Measurements from ENCODE around the gene PIAS2.
"Not testable (repeated sequence)": the region's sequence is repeated elsewhere in the genome, so short reads cannot be mapped to it uniquely, and the experiment has no call there.

The PIAS2 gene

DNA sequence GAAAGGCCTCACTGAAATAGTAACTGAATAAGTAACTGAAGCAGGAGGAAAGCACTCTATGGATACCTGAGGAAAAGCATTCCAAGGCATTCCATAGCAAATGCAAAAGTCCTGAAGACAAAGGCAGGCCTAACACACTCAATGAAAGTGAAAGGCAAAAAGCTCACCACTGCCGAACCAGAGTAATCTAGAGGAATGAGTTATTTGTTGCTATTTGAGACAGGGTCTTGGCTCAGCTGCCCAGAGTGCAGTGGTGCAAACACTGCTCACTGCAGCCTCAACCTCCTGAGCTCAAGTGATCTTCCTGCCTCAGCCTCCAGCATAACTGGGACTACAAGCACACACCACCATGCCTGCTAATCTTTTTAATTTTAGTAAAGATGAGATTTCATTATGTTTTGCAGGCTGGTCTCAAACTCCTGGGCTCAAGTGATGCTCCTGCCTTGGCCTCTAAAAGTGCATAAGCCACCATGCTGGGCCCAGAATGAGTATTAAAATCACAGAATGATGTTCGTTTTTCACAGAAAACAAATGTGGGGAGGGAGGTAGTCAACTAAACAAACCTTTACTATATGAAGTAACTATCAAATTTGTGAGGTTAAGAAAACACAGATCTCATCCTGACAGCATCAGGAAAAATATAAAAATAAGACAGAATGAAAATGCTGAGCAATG, 17.9 kb downstream of the PIAS2 start:
- no peak for DNase-seq (ENCODE audit: low read depth)

- no peak for DNase-seq (ENCODE audit: low read depth)
Observed at GRCh38 chr18:46894124-46894523, 23.2 kb downstream of the PIAS2 start.

- DNase-seq (ENCODE audit: low read depth): no peak
Observed at GRCh38 chr18:46893360-46893759, 23.9 kb downstream of the PIAS2 start.

- no peak for DNase-seq (ENCODE audit: low read depth)
Observed at GRCh38 chr18:46892842-46893241, 24.5 kb downstream of the PIAS2 start.

DNA sequence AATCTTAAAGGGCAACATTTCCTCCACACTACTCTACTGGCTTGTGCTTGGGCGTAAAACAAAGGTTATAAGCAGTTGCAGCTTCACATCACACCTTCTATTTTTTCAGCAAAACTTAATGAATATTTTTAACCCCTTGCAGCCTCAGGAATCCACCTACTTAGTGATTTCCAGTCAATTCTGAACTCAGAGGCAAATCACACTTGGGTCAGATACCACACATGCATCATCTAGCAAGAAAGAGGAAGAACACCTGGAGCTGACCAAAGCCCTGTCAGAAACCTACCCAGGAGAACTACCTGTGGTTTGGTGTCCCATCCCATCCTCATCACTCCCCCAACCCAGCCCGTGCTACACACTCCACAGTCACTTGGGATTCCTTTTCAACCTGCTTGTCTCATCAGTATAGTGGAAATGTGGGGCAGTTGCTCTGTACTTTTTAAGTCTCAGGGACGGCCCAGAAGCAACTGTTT, 25.5 kb downstream of the PIAS2 start:
- DNase-seq (ENCODE audit: low read depth): no peak

DNA sequence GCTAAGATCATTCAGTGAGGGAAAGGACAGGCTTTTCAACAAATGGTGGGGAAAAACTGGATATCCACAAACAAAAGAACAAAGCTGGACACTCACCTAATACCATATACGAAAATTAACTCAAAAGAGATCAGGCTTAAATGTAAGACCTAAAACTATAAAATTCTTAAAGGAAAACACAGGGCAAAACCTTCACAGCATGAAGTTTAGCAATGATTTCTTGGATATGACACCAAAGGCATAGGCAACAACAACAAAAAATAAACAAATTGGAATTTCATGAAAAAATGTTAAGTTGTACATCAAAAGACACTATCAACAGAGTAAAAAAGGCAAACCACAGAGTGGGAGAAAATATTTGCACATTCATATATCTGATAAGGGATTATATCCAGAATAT, 28.3 kb downstream of the PIAS2 start:
- no peak for DNase-seq (ENCODE audit: low read depth)

DNA sequence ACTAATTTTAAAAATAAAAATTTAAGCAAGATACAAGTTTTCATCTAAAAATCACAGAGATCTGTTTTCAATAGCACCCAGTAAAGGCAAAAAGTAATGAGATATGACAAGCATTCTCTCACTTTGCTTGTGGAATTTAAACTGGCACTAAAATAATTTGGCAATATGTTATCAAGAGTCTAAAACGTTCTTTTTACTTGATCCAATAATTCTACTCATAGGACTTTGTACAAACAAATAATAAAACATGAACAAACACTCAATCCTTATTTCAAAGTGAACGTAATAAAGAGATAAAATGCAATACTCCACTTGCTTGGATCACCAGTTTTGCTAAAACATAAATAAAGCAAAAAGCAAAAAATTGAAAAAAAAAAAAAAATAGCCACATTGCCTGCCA, 30.4 kb downstream of the PIAS2 start:
- DNase-seq (ENCODE audit: low read depth): no peak

DNA sequence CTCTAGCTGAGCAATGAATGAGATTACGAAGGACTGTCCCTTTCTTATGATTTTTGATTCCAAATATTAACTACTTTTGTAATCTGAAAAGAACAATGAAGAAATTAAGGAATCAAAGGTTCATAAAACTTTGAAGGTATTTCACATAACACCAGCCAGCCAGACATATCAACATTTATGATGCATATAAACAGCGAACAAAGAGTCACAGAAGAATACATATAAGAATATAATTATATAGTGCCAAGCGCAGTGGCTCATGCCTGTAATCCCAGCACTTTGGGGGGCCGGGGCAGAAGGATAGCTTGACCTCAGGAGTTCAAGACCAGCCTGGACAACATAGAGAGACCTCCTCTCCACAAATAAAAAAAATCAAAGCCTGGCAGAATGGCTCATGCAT, 34.1 kb downstream of the PIAS2 start:
- DNase-seq (ENCODE audit: low read depth): no peak

- no peak for DNase-seq (ENCODE audit: low read depth)
Observed at GRCh38 chr18:46877329-46877987, 39.8 kb downstream of the PIAS2 start.

DNA sequence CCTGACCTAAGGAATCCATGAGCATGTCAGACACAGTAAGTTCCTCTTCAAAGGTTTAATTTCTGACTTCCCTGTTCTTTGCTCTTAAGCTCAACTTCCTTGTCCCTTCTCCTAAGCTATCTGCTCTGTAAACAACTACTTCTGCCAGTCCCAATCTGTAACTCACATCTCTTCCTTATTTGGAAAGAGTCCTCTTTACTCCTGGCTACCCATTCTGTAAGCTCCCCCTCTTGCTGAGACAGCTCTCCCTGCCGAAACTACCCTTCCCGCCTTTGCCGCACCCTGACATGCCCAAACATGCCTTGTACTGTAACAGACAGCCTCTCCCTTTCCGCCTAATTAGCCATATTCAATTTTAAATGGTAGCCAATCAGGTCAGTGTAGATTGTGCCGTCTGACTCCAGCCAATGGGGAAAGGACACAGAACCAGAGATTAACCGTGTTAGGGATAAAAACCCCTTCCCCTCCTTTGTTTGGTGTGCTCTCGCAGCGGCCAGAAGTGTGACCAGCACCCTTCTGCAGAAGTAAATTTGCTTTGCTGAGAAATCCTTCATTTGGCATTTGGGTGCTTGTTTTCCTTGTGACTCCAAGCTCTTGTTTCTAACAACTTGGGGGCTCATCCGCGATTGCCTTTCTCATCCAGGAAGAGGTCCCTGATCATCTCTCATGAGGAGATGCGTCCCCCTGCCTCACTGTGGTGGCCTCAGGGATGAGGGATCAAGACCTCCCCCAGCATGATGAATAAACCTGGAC, 49.0 kb downstream of the PIAS2 start:
- DNase-seq (ENCODE audit: low read depth): no peak

GRCh38 chr18:46867367-46868143, 49.8 kb downstream of the PIAS2 start:
- DNase-seq (ENCODE audit: low read depth): no peak

GRCh38 chr18:46866523-46866922, 50.8 kb downstream of the PIAS2 start:
- no peak for DNase-seq (ENCODE audit: low read depth)

DNA sequence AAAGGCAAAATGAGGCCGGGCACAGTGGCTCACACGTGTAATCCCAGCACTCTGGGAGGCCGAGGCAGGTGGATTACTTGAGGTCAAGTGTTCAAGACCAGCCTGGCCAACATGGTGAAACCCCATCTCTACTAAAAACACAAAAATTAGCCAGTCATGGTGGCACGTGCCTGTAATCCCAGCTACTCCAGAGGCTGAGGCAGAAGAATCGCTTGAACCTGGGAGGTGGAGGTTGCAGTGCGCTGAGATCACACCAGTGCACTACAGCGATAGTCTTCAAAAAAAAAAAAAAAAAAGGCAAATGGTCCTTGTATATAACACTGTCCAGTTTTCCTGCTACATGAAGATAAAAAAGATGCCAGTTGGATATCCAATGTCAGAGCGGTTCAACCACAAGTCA, 52.1 kb downstream of the PIAS2 start:
- not testable (repeated sequence) for DNase-seq (ENCODE audit: low read depth)

- DNase-seq (ENCODE audit: low read depth): no peak
Observed at GRCh38 chr18:46859855-46860254, 57.5 kb downstream of the PIAS2 start.

- no peak for DNase-seq (ENCODE audit: low read depth)
Observed at GRCh38 chr18:46858290-46858689, 59.0 kb downstream of the PIAS2 start.

GRCh38 chr18:46856973-46857372, 60.3 kb downstream of the PIAS2 start:
- no peak for DNase-seq (ENCODE audit: low read depth)

DNA sequence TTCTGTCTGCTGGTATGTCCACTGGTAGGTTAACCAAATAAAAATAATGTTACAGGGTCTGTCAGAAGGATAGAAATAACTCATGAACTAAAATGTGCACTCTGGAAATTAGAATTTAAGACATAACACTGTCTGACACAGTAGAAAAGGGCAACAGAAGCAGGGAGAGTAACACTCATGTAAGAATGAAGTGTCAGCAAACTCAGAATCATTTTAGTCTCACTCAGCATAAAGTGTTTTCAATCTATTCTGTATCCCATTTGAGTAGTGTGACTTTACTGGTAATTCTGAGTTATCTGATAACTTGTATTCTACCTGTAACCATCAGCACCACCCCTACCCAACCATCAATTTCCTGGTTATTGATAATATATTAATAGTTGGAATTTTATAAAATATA, 68.3 kb downstream of the PIAS2 start:
- DNase-seq (ENCODE audit: low read depth): no peak

- no peak for DNase-seq (ENCODE audit: low read depth)
Observed at GRCh38 chr18:46843372-46843771, 73.9 kb downstream of the PIAS2 start.

DNA sequence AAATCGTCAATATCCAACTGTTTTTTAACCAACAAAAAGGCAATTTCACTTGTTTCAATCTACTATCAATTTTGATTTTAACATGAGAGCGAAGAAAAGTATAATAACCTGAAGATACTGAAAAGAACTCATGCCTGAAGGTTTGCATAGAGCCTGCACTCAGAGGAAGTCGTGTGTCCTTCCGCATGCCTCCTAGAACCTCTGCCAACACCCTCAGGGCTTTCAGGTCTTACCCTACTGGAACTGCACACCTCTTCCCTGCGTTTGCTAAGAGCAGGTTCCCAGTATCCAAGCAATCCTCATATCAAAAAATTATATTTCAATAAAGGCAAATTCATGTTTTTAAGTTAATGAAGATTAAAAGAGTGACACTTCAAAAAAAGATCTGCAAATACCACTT, 74.7 kb downstream of the PIAS2 start:
- DNase-seq (ENCODE audit: low read depth): no peak

- no peak for DNase-seq (ENCODE audit: low read depth)
Observed at GRCh38 chr18:46833899-46834298, 83.4 kb downstream of the PIAS2 start.

GRCh38 chr18:46832849-46833248, 84.5 kb downstream of the PIAS2 start:
- no peak for DNase-seq (ENCODE audit: low read depth)

- not testable (repeated sequence) for DNase-seq (ENCODE audit: low read depth)
Observed at GRCh38 chr18:46832422-46832821, 84.9 kb downstream of the PIAS2 start.

Data from GM04503 (cell line).